IMR-90 (cell line): ENCODE measurements around the gene HLA-A. TPM values are rescaled to one million over a fixed set of nuclear protein-coding genes. Genes with fewer than 3 reads are reported as not detected.

Experiments
- ATAC-seq: fragments of 200-7000 bp; cut with Tn5 transposase; 2 replicates; pipeline ENCODE4 v1.9.1; 2020; ENCODE audit warnings: low read depth, mild to moderate bottlenecking, moderate library complexity
- BruUV-seq: library from RNA; stranded (reverse); fragments of 400-500 nt; replicated peaks from 2 replicates; lab custom pipeline; 2021; lab: Mats Ljungman, UMichigan
- CTCF ChIA-PET: fragments of 300-600 bp; formaldehyde crosslinking; extraction: SDS; loops from one replicate; lab custom pipeline; 2021; ENCODE audit warnings: antibody characterized with exemption; lab: Yijun Ruan, JAX
- POLR2A ChIA-PET: fragments of 300-600 bp; sonication (Branson Sonifier 250); formaldehyde crosslinking; loops from one replicate; lab custom pipeline; 2022; ENCODE audit warnings: antibody characterized with exemption; ENCODE audit not compliant: unreplicated experiment; lab: Charles Lee
- DNase-seq: peaks from one replicate; pipeline ENCODE4 v3.0.0; 2013
- H2AFZ ChIP-seq: replicated peaks from 2 replicates; pipeline ENCODE3; 2013; ENCODE audit warnings: low read length, mild to moderate bottlenecking; ENCODE audit not compliant: poor library complexity
- H2AK5ac ChIP-seq: 2 replicates; pipeline ENCODE4 v1.6.1; 2013; ENCODE audit warnings: low read depth, low read length, inconsistent platforms
- H2AK9ac ChIP-seq: replicated peaks from 2 replicates; pipeline ENCODE3; 2013; ENCODE audit warnings: mild to moderate bottlenecking, low read depth, low read length, moderate library complexity; ENCODE audit not compliant: poor library complexity
- H2BK120ac ChIP-seq: 2 replicates; pipeline ENCODE4 v1.6.1; 2013; ENCODE audit warnings: low read depth, low read length, inconsistent platforms
- H2BK15ac ChIP-seq: 3 replicates; pipeline ENCODE4 v1.6.1; 2013; ENCODE audit warnings: low read depth, low read length, inconsistent platforms
- H2BK20ac ChIP-seq: 2 replicates; pipeline ENCODE4 v1.6.1; 2013; ENCODE audit warnings: low read depth, mild to moderate bottlenecking, inconsistent platforms, low read length, moderate library complexity
- H2BK5ac ChIP-seq: 2 replicates; pipeline ENCODE4 v1.6.1; 2013; ENCODE audit warnings: mild to moderate bottlenecking, low read depth, low read length, inconsistent platforms; ENCODE audit not compliant: poor library complexity, severe bottlenecking
- H3K14ac ChIP-seq: replicated peaks from 2 replicates; pipeline ENCODE4 v1.6.1; 2013; ENCODE audit warnings: low read depth, low read length, inconsistent platforms
- H3K18ac ChIP-seq: 2 replicates; pipeline ENCODE4 v1.6.1; 2013; ENCODE audit warnings: low read depth, low read length, control low read depth
- H3K23ac ChIP-seq: 2 replicates; pipeline ENCODE4 v1.6.1; 2013; ENCODE audit warnings: low read depth, low read length, inconsistent platforms
- H3K27ac ChIP-seq: 2 replicates; pipeline ENCODE4 v1.5.1; 2013; ENCODE audit warnings: mild to moderate bottlenecking, control low read depth, low read length; ENCODE audit not compliant: insufficient read depth
- H3K27me3 ChIP-seq: 2 replicates; pipeline ENCODE4 v1.6.1; 2013; ENCODE audit warnings: low read length; ENCODE audit not compliant: control insufficient read depth, insufficient read depth
- H3K36me3 ChIP-seq: 2 replicates; pipeline ENCODE4 v1.6.1; 2013; ENCODE audit warnings: low read length, mixed read lengths; ENCODE audit not compliant: control insufficient read depth, insufficient read depth
- H3K4ac ChIP-seq: 2 replicates; pipeline ENCODE4 v1.6.1; 2013; ENCODE audit warnings: low read depth, low read length, inconsistent platforms
- H3K4me1 ChIP-seq: 2 replicates; pipeline ENCODE4 v1.6.1; 2013; ENCODE audit warnings: low read length, mixed read lengths; ENCODE audit not compliant: control insufficient read depth, insufficient read depth
- H3K4me2 ChIP-seq: 2 replicates; pipeline ENCODE4 v1.6.1; 2013; ENCODE audit warnings: low read depth, mild to moderate bottlenecking, control low read depth, low read length, moderate library complexity
- H3K4me3 ChIP-seq: 2 replicates; pipeline ENCODE4 v1.5.1; 2013; ENCODE audit warnings: low read depth, mild to moderate bottlenecking, control low read depth, low read length, moderate library complexity; ENCODE audit not compliant: insufficient read depth
- H3K56ac ChIP-seq: 2 replicates; pipeline ENCODE4 v1.6.1; 2013; ENCODE audit warnings: low read length, inconsistent platforms; ENCODE audit not compliant: insufficient read depth; ENCODE audit errors: extremely low read depth
- H3K79me1 ChIP-seq, 2 experiments: 2 replicates each; pipeline ENCODE4 v1.6.1; 2013; ENCODE audit warnings: low read length in 2 of 2, inconsistent platforms in 1 of 2, low read depth in 1 of 2
- H3K9ac ChIP-seq: 2 replicates; pipeline ENCODE4 v1.6.1; 2013; ENCODE audit warnings: low read depth, low read length, control low read depth
- H3K9me1 ChIP-seq: 2 replicates; pipeline ENCODE4 v1.6.1; 2013; ENCODE audit warnings: low read length, inconsistent platforms; ENCODE audit not compliant: insufficient read depth
- H3K9me3 ChIP-seq: 2 replicates; pipeline ENCODE4 v1.6.1; 2013; ENCODE audit warnings: low read length; ENCODE audit not compliant: control insufficient read depth, insufficient read depth
- H4K20me1 ChIP-seq: 2 replicates; pipeline ENCODE4 v1.6.1; 2013; ENCODE audit warnings: low read length, inconsistent platforms; ENCODE audit not compliant: insufficient read depth
- H4K5ac ChIP-seq: 2 replicates; pipeline ENCODE4 v1.6.1; 2013; ENCODE audit warnings: mild to moderate bottlenecking, low read depth, low read length, control low read depth
- H4K8ac ChIP-seq, 2 experiments: 2 replicates each; pipeline ENCODE4 v1.6.1; 2013; ENCODE audit warnings: low read depth in 2 of 2, low read length in 2 of 2, control low read depth in 1 of 2, inconsistent platforms in 1 of 2
- H4K91ac ChIP-seq: 2 replicates; pipeline ENCODE4 v1.6.1; 2013; ENCODE audit warnings: low read depth, low read length, inconsistent platforms; ENCODE audit not compliant: insufficient read depth
- BHLHE40 ChIP-seq: fragments of 150-350 bp; IDR thresholded peaks from 2 replicates; pipeline ENCODE4 v1.6.1; 2016; ENCODE audit warnings: mild to moderate bottlenecking, low read depth, low read length
- RAD21 ChIP-seq: IDR thresholded peaks from 2 replicates; pipeline ENCODE4 v1.6.1; 2012; ENCODE audit warnings: low read length, improper control_type of control experiment
- WGBS, 2 experiments: methylation state at CpG; one replicate each; pipeline versions ENCODE4 v1.1.5 to v1.1.7; 2013; ENCODE audit warnings: missing lambda C conversion rate in 2 of 2; ENCODE audit not compliant: insufficient read length in 1 of 2; ENCODE audit errors: extremely low coverage in 2 of 2; 5-methylcytosine and 5-hydroxymethylcytosine counted together
- dilution Hi-C: fragments of 300-500 bp; cut with HindIII; formaldehyde crosslinking; loops from one replicate; pipeline ENCODE4 v1.14.3; 2018; ENCODE audit warnings: low sequenced_read_pairs; ENCODE audit not compliant: unreplicated experiment
- in situ Hi-C: fragments of 300-500 bp; cut with MboI; formaldehyde crosslinking; loops from 3 replicates; pipeline ENCODE4 v1.14.3; 2019; ENCODE audit warnings: low sequenced_read_pairs, inconsistent platforms, mixed read lengths
- intact Hi-C: fragments of 100-400 bp; cut with micrococcal nuclease; formaldehyde crosslinking; loops from 2 replicates; pipeline ENCODE4 v1.10.0; 2022
- polyA plus RNA-seq, 3 experiments: library from polyadenylated mRNA; depleted of rRNA; stranded (reverse); fragments of >200 nt; gene quantifications; 2 replicates each; pipeline ENCODE4 v1.2.3, GENCODE V29; 2012; ENCODE audit warnings: low replicate concordance in 1 of 3
- total RNA-seq: library from RNA; depleted of rRNA; stranded (reverse); fragments of >200 nt; gene quantifications from 2 replicates; pipeline ENCODE4 v1.2.3, GENCODE V29; 2012

HLA-A gene
- total and polyA plus RNA-seq, 2 of the 4 experiments (the other 2 are of a cell fraction) = 94.5 to 218 TPM

GRCh38 chr6:29935273-29935955, 6.9 kb upstream of the HLA-A start:
- intact Hi-C loops = no loop called here
- Histone ChIP-seq H3K27ac (no peak overlapping the region), H3K14ac (no peak overlapping the region), H2AK9ac (no peak overlapping the region), H3K4me2 (no peak overlapping the region), H3K9me1 (no peaks in the 10 kb centered on the region), H4K5ac (no peak overlapping the region), H4K8ac (no peak overlapping the region), H3K9ac (no peak overlapping the region), H2AFZ (no peak overlapping the region), H2AK5ac (no peak overlapping the region), H3K4me1 (no peaks in the 10 kb centered on the region), H2BK120ac (no peak overlapping the region), H3K56ac (no peak overlapping the region), H2BK15ac (no peak overlapping the region), H3K4me3 (no peak overlapping the region), H3K9me3 (no peaks in the 10 kb centered on the region), H3K27me3 (no peaks in the 10 kb centered on the region), H2BK20ac (no peak overlapping the region), H4K91ac (no peak overlapping the region), H3K18ac (no peak overlapping the region), H3K23ac (no peak overlapping the region), H4K20me1 (no peaks in the 10 kb centered on the region), H2BK5ac (no peak overlapping the region), H3K4ac (no peak overlapping the region), H3K79me1 (no peaks in the 10 kb centered on the region), H3K36me3 (no peaks in the 10 kb centered on the region)
- DNase-seq (no peak), ATAC-seq (no peak)
- no peak for TF ChIP-seq BHLHE40
- TF ChIP-seq RAD21 = no peak
- in situ Hi-C loops = no loop called here
- ChIA-PET POLR2A (no interaction called here), CTCF (no interaction called here)
- WGBS, 2 experiments = no CpG with 5 or more reads among the region's 1 CpG
- dilution Hi-C loops = no loop called here
- no TSS peak for BruUV-seq
